HG02678 (cell line): ENCODE measurements around the gene PPARD.
"Not testable (repeated sequence)": the region's sequence is repeated elsewhere in the genome, so short reads cannot be mapped to it uniquely, and the experiment has no call there.

Experiments
- ATAC-seq: cut with Tn5 transposase; IDR thresholded peaks from one replicate; pipeline ENCODE4 v1.9.1; 2021; ENCODE audit warnings: mild to moderate bottlenecking, moderate library complexity; ENCODE audit not compliant: unreplicated experiment

The PPARD gene

DNA sequence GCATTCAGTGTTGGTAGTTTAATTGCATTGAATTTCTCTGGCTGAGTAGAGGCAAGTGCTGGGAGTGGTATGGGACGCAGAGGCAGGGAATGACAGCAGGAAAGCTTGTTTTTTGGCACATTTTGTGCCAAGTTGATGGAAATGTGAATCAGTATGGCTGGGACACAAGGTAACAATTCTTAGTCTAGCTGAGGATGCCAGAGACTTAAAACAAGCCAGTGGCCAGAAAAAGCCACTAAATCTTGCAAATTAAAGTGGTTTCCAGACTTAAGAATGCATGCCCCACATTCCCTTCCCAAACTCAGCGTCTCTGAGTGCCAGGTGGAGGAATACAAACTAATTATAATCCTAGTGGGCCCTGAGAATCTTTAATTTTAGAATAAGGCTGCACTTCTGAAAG lies 35.9 kb downstream of the PPARD start:
- ATAC-seq = no peak

DNA sequence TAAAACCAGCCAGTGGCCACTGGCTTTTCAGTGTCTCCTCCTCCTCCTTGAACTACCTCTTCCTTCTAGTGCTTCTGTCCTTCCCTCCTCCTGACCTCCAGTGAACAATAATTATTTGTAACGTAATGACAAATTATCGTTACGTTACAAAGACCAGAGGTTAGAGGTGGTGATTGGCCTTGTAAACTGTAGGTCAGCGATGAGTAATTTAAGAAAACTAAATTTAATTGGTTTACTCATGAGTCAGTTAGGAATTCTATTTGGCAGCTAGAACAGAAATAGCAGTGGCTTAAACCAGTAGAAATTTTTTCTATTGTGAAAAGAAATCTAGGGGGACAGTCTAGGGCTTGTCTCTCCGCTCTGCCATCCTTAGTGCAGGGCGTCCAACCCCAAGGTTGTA lies 38.8 kb downstream of the PPARD start:
- no peak for ATAC-seq

DNA sequence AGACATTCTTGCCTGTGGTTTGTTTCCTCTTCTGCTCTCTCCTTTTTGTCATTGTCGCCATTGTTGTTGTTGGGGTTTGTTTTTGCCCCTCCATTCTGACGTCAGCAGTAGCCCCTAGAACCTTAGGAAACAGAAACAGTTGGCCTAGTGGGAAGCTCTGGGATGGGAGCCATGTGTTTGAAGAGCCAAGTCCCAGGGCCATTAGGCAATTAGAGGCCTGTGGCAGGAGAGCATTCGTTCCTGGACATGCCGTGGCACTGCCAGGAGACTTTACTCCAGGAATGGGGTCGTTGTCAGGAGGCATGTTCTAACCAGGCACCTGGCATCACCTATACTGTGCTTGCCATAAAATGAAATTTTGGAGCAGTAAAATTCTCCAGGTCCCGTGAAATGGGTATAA lies 39.7 kb downstream of the PPARD start:
- ATAC-seq = no peak

GRCh38 chr6:35385457-35386202 lies 43.3 kb downstream of the PPARD start:
- ATAC-seq = no peak

DNA sequence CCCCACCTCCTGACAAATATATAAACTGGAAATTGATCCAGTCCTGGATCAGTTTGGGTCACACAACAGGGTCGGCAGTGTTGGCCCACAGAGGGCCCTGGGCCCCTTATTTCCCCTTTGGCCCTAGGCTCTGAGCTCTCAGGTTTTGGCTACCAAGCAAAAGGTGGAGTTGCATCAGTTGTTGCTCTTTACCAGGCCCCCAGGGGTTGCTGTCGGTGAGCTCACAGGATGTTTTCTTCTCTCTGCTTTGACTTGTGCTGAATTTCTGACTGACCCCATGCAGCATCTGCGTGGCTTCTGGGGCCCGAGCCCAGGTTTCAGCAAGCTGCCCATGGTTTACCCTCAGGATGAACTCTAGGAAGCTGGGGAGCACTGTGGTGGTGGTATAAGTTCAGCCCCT lies 44.6 kb downstream of the PPARD start:
- ATAC-seq = no peak

DNA sequence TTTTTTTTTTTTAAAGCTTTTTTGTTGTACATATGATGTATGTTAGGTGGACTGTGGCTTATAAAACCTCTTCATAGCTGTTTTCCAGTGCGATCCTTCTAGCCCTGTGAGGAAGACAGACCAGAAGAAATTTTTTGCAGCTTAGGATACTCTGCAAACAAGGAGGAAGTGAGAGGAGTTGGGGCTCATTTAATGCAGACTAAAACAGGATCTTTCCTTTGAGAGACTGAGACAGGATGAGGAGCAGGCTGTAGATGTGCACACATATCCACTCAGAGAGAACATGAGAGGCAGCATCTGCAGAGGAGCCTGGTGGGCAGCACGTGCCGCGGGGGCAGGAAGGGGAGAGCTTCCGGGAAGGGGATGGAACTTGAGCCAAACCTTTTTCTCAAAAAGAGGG lies 45.7 kb downstream of the PPARD start:
- ATAC-seq = no peak

DNA sequence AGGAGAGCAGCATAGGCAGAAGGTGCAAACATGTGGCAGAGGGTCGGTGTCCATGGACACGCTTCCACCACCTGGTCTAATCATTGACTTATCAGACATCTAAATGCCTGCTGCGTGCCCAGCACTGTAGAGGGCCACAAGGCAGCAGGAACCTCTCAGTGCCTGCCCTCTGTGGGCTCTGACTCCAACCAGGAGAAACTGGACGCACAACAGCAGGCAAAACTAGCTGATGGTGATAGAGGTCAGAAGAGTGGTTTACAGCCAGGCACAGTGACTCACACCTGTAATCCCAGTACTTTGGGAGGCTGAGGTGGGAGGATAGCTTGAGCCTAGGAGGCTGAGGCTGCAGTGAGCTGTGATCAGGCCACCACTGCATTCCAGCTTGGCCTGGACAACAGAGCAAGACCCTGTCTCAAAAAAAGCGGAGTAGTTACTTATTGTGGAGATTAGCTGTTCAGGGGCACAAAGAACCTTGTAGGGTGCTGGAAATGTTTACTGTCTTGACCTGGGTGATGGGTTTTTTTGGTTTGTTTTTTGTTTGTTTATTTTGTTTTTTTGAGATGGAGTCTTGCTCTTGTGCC lies 46.5 kb downstream of the PPARD start:
- ATAC-seq = no peak

DNA sequence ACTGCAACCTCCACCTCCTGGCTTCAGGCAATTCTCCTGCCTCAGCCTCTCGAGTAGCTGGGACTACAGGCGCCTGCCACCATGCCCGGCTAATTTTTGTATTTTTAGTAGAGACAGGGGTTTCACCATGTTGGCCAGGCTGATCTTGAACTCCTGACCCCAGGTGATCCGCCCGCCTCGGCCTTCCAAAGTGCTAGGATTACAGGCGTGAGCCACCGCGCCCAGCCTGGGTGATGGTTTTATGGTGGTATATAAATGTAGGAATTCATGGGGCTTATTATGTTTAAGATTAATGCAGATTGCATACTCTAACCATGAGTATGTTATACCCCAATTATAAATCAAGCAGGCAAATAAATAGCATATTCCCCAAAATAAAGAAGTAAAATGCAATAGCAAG lies 47.0 kb downstream of the PPARD start:
- not testable (repeated sequence) for ATAC-seq

DNA sequence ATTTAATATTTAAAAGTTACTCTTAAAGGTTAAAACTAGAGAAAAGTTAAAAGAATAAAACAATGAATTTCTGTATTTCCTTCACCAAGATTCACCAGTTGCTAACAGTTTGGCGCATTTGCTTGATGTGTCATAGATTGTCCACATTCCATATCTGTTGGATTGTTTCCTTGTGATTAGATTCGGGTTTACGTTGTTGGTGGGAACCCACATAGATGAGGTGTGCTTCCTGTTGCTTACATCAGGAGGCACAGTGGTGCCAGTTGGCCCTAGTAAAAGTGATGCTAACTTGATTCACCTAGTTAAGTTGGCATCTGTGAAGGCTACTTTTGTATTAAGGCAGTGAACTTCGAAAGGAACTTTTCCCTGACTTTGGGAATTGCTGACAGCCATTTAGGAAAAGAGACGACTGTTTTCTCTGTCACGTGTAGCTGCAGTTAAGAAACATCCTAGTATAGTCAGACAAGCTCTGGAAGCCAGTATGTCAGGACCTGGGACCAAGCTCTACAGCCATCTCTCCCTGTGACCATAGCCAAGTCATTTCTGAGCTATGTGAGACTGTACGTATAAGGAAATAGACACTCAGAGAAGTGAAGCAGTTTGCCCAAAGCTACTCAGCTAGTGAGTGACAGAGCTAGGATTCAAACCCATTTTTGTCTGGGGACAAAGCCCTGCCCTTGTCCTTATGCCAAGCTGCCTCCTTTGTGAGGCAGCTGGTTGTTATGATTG lies 49.0 kb downstream of the PPARD start:
- ATAC-seq = no peak

GRCh38 chr6:35392111-35392702 lies 49.8 kb downstream of the PPARD start:
- ATAC-seq = no peak

DNA sequence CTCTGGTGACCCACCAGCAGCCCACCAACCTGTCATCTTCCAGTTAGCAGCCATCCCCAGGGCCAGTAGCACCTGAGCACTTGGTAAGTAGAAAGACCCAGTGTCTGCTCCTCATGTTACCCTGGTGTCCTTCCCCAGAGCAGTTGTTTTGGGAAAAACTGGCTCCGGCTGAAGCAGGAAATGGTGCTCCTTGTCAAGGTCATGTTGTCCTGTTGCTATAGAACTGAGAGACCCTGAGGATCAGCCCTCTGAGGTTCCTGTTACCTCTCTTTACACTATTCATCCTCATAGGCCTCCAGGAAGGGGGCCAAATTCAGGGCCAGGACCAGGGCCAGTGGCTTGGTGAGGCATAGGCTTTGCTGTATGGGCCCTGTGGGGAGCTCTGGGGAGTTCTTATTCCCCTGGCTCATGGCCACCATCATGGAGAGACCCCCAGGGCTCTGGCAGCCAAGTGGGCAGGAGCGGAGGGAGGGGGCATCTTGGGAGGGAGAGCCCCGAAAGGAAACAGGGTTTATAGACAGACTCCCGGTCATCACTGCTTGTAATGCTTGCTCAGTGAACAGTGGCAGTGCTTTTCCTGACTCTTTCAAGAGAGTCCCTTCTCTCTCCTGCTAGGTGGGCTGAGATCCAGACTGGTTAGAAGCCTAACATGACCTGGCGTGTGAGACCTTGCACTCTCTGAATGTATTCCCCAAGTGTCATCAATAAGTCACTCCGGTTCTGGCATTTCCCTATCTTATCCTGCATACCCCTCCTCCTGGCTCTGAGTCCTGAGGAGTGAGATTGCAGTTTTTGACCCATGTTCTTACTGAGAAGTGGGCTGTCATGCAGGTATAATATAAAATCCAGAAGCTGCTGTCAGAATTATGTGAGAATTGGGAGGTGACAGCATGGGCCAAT lies 50.7 kb downstream of the PPARD start:
- no peak for ATAC-seq

GRCh38 chr6:35396991-35397390 lies 54.6 kb downstream of the PPARD start:
- ATAC-seq = no peak

- no peak for ATAC-seq
Observed at GRCh38 chr6:35397806-35398418, 55.6 kb downstream of the PPARD start.

DNA sequence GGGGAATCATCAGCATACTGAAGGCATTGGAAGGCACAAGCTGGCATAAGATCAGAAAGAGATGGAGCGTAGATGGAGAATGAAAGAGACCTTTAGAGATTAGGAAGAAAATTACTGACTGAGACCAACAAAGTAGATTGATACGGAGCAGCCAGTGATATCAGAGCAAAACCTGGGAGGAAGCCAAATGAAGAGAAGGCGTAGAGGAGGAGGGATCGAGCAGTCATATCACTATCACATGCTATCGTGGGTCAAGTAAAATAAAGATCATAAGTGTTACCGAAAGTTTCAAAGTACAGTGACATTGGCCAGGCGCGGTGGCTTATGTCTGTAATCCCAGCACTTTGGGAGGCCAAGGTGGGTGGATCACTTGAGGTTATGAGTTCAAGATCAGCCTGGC lies 56.2 kb downstream of the PPARD start:
- no peak for ATAC-seq

- ATAC-seq = no peak
Observed at GRCh38 chr6:35400111-35400510, 57.8 kb downstream of the PPARD start.

GRCh38 chr6:35400901-35401311 lies 58.5 kb downstream of the PPARD start:
- ATAC-seq = no peak

- no peak for ATAC-seq
Observed at GRCh38 chr6:35401514-35401913, 59.2 kb downstream of the PPARD start.

GRCh38 chr6:35402136-35402855 lies 59.9 kb downstream of the PPARD start:
- ATAC-seq = no peak

DNA sequence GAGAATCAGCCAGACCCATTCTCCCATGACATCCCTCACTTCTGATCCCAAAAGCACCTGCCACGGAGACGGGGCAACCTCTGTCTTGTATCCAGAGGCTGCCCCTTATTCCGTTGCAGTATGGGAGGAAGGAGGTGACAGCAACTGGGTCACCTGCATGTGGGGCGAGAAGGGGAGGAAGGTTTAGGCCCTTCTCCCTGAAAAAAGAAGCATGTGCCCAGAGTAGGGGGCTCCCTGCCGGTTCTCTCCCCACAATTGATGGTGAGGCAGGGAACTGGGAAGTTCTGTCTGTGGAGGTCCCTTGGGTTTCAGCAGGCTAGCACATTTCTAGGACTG lies 60.5 kb downstream of the PPARD start:
- ATAC-seq = no peak
